CD14-positive monocyte (primary cell): Measurements from ENCODE around the gene ZCCHC10. TPM values are rescaled to one million over a fixed set of nuclear protein-coding genes. Genes with fewer than 3 reads are reported as not detected.
"Not testable (repeated sequence)": the region's sequence is repeated elsewhere in the genome, so short reads cannot be mapped to it uniquely, and the experiment has no call there.

Source experiments
- DNase-seq, 3 donors: peaks; one replicate each; pipeline ENCODE4 v3.0.0-alpha.2; 2011 to 2022
- H2AFZ ChIP-seq: 2 replicates; pipeline ENCODE4 v1.6.0; 2012; ENCODE audit warnings: mild to moderate bottlenecking, low read depth, low read length, inconsistent platforms; ENCODE audit not compliant: insufficient read depth, poor library complexity, severe bottlenecking
- H3K27ac ChIP-seq, 2 donors: 1 replicate in 1 of 2; 2 replicates in 1 of 2; pipeline ENCODE4 v1.5.1; 2012 to 2013; ENCODE audit warnings: low read length in 2 of 2, control low read depth in 1 of 2, inconsistent platforms in 1 of 2, low read depth in 1 of 2, mild to moderate bottlenecking in 1 of 2
- H3K27me3 ChIP-seq, 2 donors: one replicate each; pipeline versions ENCODE4 v1.6.0 to v1.6.1; 2011 to 2013; ENCODE audit warnings: low read length in 2 of 2; ENCODE audit not compliant: control insufficient read depth in 2 of 2, insufficient read depth in 2 of 2
- H3K36me3 ChIP-seq, 2 donors: replicated peaks in 1 of 2; 1 replicate in 1 of 2; 2 replicates in 1 of 2; pipeline versions ENCODE4 v1.5.1 to v1.6.1; 2012 to 2013; ENCODE audit warnings: low read length in 2 of 2, control low read depth in 1 of 2, inconsistent platforms in 1 of 2, mild to moderate bottlenecking in 1 of 2; ENCODE audit not compliant: insufficient read depth in 2 of 2, control insufficient read depth in 1 of 2
- H3K4me1 ChIP-seq, 2 donors: 1 replicate in 1 of 2; 2 replicates in 1 of 2; pipeline versions ENCODE4 v1.5.1 to v1.6.1; 2012 to 2013; ENCODE audit warnings: low read length in 2 of 2, control low read depth in 1 of 2, inconsistent platforms in 1 of 2, mild to moderate bottlenecking in 1 of 2, moderate library complexity in 1 of 2; ENCODE audit not compliant: insufficient read depth in 2 of 2, control insufficient read depth in 1 of 2
- H3K4me2 ChIP-seq: replicated peaks from 2 replicates; pipeline ENCODE3; 2012; ENCODE audit warnings: low read length, moderate library complexity, mild to moderate bottlenecking; ENCODE audit not compliant: poor library complexity, severe bottlenecking; ENCODE audit errors: extremely low read depth
- H3K4me3 ChIP-seq, 3 experiments: fragments of 200-600 bp in 1 of 3; sonication (generic) in 1 of 3; replicated peaks in 1 of 3; 1 replicate in 2 of 3; 2 replicates in 1 of 3; pipeline ENCODE4 v1.5.1; 2011 to 2013; ENCODE audit warnings: low read length in 3 of 3, mild to moderate bottlenecking in 3 of 3, control low read depth in 2 of 3, low read depth in 2 of 3, inconsistent platforms in 1 of 3, moderate library complexity in 1 of 3
- H3K79me2 ChIP-seq: 2 replicates; pipeline ENCODE4 v1.6.0; 2012; ENCODE audit warnings: mild to moderate bottlenecking, control low read depth, inconsistent platforms, low read length, moderate library complexity; ENCODE audit not compliant: insufficient read depth
- H3K9ac ChIP-seq: 2 replicates; pipeline ENCODE4 v1.6.0; 2017; ENCODE audit warnings: low read length, mild to moderate bottlenecking; ENCODE audit not compliant: insufficient read depth, poor library complexity, severe bottlenecking
- H3K9me3 ChIP-seq, 2 donors: replicated peaks in 1 of 2; 1 replicate in 1 of 2; 2 replicates in 1 of 2; pipeline versions ENCODE4 v1.5.1 to v1.6.1; 2012 to 2013; ENCODE audit warnings: low read length in 2 of 2, control low read depth in 1 of 2; ENCODE audit not compliant: control insufficient read depth in 1 of 2, insufficient read depth in 1 of 2
- H4K20me1 ChIP-seq: 2 replicates; pipeline ENCODE4 v1.6.0; 2012; ENCODE audit warnings: mild to moderate bottlenecking, low read length, control low read depth, moderate library complexity; ENCODE audit not compliant: insufficient read depth
- H3K27ac Mint-ChIP-seq, 7 donors: one replicate each; pipeline ENCODE4 v1.8.0; 2020; ENCODE audit warnings: mild to moderate bottlenecking in 7 of 7, mixed read lengths in 7 of 7, moderate library complexity in 6 of 7, inconsistent platforms in 2 of 7
- H3K27me3 Mint-ChIP-seq, 3 donors: one replicate each; pipeline ENCODE4 v1.8.0; 2021 to 2022; ENCODE audit warnings: low read depth in 3 of 3, mild to moderate bottlenecking in 3 of 3, mixed read lengths in 3 of 3, moderate library complexity in 3 of 3, inconsistent platforms in 1 of 3
- H3K36me3 Mint-ChIP-seq, 2 donors: one replicate each; pipeline ENCODE4 v1.8.0; 2020; ENCODE audit warnings: mixed read lengths in 2 of 2, inconsistent platforms in 1 of 2, mild to moderate bottlenecking in 1 of 2
- H3K4me1 Mint-ChIP-seq: one replicate; pipeline ENCODE4 v1.8.0; 2020; ENCODE audit warnings: mild to moderate bottlenecking, mixed read lengths
- H3K4me3 Mint-ChIP-seq, 2 donors: one replicate each; pipeline ENCODE4 v1.8.0; 2020; ENCODE audit warnings: mild to moderate bottlenecking in 2 of 2, mixed read lengths in 2 of 2, moderate library complexity in 1 of 2
- H3K9me3 Mint-ChIP-seq, 7 donors: one replicate each; pipeline ENCODE4 v1.8.0; 2020 to 2022; ENCODE audit warnings: mixed read lengths in 7 of 7, mild to moderate bottlenecking in 6 of 7, moderate library complexity in 6 of 7, inconsistent platforms in 2 of 7
- CTCF ChIP-seq: fragments of 200-600 bp; IDR thresholded peaks from one replicate; pipeline ENCODE4 v1.8.0; 2022; ENCODE audit warnings: antibody characterized with exemption, mild to moderate bottlenecking
- WGBS: methylation state at CpG from one replicate; pipeline ENCODE4 v1.1.5; 2013; ENCODE audit warnings: missing lambda C conversion rate; ENCODE audit not compliant: insufficient coverage; 5-methylcytosine and 5-hydroxymethylcytosine counted together
- intact Hi-C, 2 donors: fragments of 100-400 bp; cut with micrococcal nuclease; formaldehyde crosslinking; loops; one replicate each; pipeline versions ENCODE4 v1.15.0 to v1.15.1; 2023
- polyA plus RNA-seq, 3 donors: library from polyadenylated mRNA; depleted of rRNA in 1 of 3; unstranded in 2 of 3; stranded (reverse) in 1 of 3; fragments of 300-500 nt in 2 of 3; fragments of >200 nt in 1 of 3; fragmentation: Illumina TruSeq in 2 of 3; gene quantifications; 1 replicate in 2 of 3; 2 replicates in 1 of 3; pipeline ENCODE4 v1.2.3, GENCODE V29; 2012 to 2021

The ZCCHC10 gene
- polyA plus RNA-seq, 3 donors = 10.7 to 52.7 (median 45.3) TPM

GRCh38 chr5:133029416-133029815, 3.1 kb upstream of the ZCCHC10 start:
- Histone ChIP-seq H4K20me1 (no peaks in the 10 kb centered on the region), H3K4me3 (no peak overlapping the region), H3K4me1 (peaks cover 13% of the 10 kb centered on the region in 2 donors), H3K36me3 (no peaks in the 10 kb centered on the region), H3K79me2 (peaks cover 14% of the 10 kb centered on the region), H3K27ac (no peak overlapping the region), H3K27me3 (no peaks in the 10 kb centered on the region), H3K4me2 (no peak overlapping the region), H3K9me3 (no peaks in the 10 kb centered on the region), H3K9ac (no peak overlapping the region), H2AFZ (no peak overlapping the region)
- Mint-ChIP-seq H3K27ac (no peak overlapping the region), H3K4me3 (no peak overlapping the region), H3K36me3 (no peaks in the 10 kb centered on the region), H3K4me1 (peaks cover 18% of the 10 kb centered on the region), H3K27me3 (peaks cover 0 to 8% (median 2%) of the 10 kb centered on the region in 3 donors), H3K9me3 (no peaks in the 10 kb centered on the region)
- no peak for TF ChIP-seq CTCF
- no peak for DNase-seq
- intact Hi-C loops = loop anchor here in 1 of 2 donors (5.0 kb wide), 1 partner anchor 67 kb away; the partner anchor contains the start of gene AFF4
- WGBS = no CpG with 5 or more reads among the region's 1 CpG

GRCh38 chr5:133026664-133027153, 360 bp upstream of the ZCCHC10 start:
- Mint-ChIP-seq H3K27me3 (peaks cover 0 to 9% (median 2%) of the 10 kb centered on the region in 3 donors), H3K4me3 (peak overlapping the region; percentile 87 to 92), H3K4me1 (peaks cover 15% of the 10 kb centered on the region), H3K9me3 (no peaks in the 10 kb centered on the region), H3K27ac (peak overlapping the region in 5 of 7 donors; percentile 13 to 98 (median 81)), H3K36me3 (peaks cover 13 to 14% of the 10 kb centered on the region in 2 donors)
- intact Hi-C loops = loop anchor here (2.0 to 5.0 kb wide), 3 partner anchors 24 to 64 kb away; partner anchors contain the start of gene AFF4 (in 2 of the 2)
- H3K9me3 ChIP-seq = no peaks in the 10 kb centered on the region
- peak overlapping the region; percentile 92 for H3K9ac ChIP-seq
- H3K36me3 ChIP-seq = peaks cover 7 to 14% of the 10 kb centered on the region in 2 donors
- no peaks in the 10 kb centered on the region for H4K20me1 ChIP-seq
- H3K27me3 ChIP-seq = no peaks in the 10 kb centered on the region
- no CpG with 5 or more reads among the region's 15 CpGs for WGBS
- TF ChIP-seq CTCF = no peak
- no peak for DNase-seq
- peak overlapping the region; percentile 87 for H3K4me2 ChIP-seq
- H3K4me1 ChIP-seq = peaks cover 9 to 16% of the 10 kb centered on the region in 2 donors
- H3K79me2 ChIP-seq = peaks cover 41% of the 10 kb centered on the region
- H3K4me3 ChIP-seq = peak overlapping the region; percentile 43 to 94 (median 87)
- H2AFZ ChIP-seq = peak overlapping the region; percentile 84
- peak overlapping the region; percentile 93 to 97 for H3K27ac ChIP-seq

GRCh38 chr5:133019471-133019870, 6.9 kb downstream of the ZCCHC10 start:
- H3K4me3 Mint-ChIP-seq, H3K27me3 Mint-ChIP-seq, H3K27ac ChIP-seq, H3K9ac ChIP-seq, DNase-seq, H3K4me2 ChIP-seq, H3K4me3 ChIP-seq, H3K9me3 ChIP-seq, H3K27me3 ChIP-seq, intact Hi-C loops, H3K4me1 Mint-ChIP-seq, H3K9me3 Mint-ChIP-seq, H2AFZ ChIP-seq, H3K4me1 ChIP-seq: not testable (repeated sequence)
- 100% methylated on average over 2 of the region's 7 CpGs for WGBS
- Histone ChIP-seq H3K79me2 (peaks cover 75% of the 10 kb centered on the region), H4K20me1 (peaks cover 35% of the 10 kb centered on the region), H3K36me3 (peaks cover 39 to 63% of the 10 kb centered on the region in 2 donors)
- Mint-ChIP-seq H3K36me3 (peaks cover 46 to 56% of the 10 kb centered on the region in 2 donors), H3K27ac (peak overlapping the region in 1 of 7 donors; percentile 58)
